ENCODE results near the gene TSPAN17.

The TSPAN17 gene

DNA sequence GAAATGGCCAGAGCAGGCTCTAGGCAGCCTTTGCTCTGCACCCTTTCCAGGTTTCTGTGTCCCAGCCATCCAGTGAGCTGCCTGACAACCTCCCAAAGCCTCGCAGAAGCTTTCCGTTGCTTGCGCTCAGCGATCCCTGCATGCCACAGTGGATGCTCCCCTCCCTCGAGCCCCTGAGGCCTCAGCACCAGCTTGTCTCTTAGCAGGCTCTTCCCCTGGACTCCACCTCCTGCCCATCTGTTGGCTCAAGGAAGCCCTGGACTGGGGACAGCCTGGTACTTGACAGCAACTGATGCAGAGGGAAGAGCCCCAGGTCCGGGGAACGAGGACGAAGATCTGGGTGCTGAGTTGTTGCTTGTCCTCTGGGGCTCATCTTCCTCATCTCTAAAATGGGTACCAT, 23.2 kb downstream of the TSPAN17 start:
- in situ Hi-C loops (cut with MboI; ENCODE audit: low sequenced_read_pairs, unreplicated experiment), result loop anchor here (25.0 kb wide), 1 partner anchor 292 kb away; no protein-coding TSS in a partner anchor
- TF ChIP-seq, protein P1, sequence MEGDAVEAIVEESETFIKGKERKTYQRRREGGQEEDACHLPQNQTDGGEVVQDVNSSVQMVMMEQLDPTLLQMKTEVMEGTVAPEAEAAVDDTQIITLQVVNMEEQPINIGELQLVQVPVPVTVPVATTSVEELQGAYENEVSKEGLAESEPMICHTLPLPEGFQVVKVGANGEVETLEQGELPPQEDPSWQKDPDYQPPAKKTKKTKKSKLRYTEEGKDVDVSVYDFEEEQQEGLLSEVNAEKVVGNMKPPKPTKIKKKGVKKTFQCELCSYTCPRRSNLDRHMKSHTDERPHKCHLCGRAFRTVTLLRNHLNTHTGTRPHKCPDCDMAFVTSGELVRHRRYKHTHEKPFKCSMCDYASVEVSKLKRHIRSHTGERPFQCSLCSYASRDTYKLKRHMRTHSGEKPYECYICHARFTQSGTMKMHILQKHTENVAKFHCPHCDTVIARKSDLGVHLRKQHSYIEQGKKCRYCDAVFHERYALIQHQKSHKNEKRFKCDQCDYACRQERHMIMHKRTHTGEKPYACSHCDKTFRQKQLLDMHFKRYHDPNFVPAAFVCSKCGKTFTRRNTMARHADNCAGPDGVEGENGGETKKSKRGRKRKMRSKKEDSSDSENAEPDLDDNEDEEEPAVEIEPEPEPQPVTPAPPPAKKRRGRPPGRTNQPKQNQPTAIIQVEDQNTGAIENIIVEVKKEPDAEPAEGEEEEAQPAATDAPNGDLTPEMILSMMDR (IDR thresholded peaks at IDR 0.05; ENCODE audit: borderline replicate concordance, control extremely low read depth, extremely low read depth, insufficient read depth, missing control alignments), result no peak
- DNase-seq (ENCODE audit: low spot score), result no peak

DNA sequence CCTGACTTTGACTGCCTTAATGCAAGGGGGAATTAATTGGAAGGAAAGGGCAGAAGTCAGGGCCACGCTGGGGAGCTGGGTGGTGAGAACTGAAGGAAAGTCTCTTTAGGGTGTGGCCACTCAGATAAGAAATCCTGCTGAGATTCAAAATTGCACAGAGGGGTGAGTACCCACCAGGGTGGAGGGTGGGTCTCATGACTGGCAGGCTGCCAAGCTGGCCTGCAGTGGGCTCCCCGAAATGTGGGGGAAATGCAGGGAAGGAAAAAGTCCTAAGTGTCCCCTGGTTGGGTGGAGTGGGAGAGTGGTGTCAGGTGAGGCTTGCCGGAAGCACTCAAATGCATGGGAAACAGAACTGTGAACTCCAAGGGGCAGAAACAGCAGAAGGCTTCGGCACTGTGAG, 24.1 kb downstream of the TSPAN17 start:
- in situ Hi-C loops (cut with MboI; ENCODE audit: low sequenced_read_pairs, unreplicated experiment), result loop anchor here (25.0 kb wide), 1 partner anchor 291 kb away; no protein-coding TSS in a partner anchor
- TF ChIP-seq, protein P1 (IDR thresholded peaks at IDR 0.05; ENCODE audit: borderline replicate concordance, control extremely low read depth, extremely low read depth, insufficient read depth, missing control alignments), result no peak

DNA sequence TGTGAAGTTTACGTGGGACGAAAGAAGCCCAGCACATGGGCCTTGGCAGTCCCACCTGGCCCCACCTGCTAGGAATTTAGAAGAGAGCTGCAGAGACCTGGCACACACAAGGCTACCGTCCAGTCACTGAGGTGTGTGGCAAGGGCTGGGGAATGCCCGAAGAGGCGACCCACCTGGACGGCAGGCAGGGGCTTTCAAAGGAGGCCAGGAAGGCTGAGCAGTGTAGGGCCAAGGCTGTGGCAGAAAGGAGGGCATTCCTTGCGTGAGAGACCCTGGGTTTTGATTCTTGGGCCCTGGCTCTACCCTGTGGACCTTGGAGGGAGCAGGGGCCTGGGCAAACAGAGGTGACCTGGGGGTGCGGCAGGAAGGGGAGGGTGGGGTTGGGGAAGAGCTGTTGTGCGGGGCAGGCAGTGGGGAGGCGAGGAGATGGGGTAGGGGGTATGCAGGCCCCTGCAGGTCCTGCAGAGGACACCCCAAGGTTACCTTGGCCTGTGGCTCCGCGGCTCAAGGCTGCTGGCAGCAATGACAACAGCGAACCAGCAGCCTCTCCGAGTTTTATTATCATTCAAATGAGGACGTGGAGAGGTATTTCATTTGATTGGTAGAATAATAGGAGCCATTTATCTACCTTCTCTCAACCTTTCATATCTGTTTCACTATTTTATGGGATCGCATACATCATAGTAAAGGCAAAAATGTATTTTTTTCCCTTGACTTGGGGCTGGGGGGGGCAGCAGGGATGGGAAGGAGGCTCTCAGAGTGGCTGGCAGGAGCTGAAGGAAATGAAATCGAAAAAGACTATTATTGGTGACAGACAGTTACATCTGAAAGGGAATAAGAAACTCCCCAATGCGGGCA, 24.8 kb downstream of the TSPAN17 start:
- TF ChIP-seq, protein P1 (IDR thresholded peaks at IDR 0.05; ENCODE audit: borderline replicate concordance, control extremely low read depth, extremely low read depth, insufficient read depth, missing control alignments), result no peak
- DNase-seq (ENCODE audit: low spot score), result no peak
- in situ Hi-C loops (cut with MboI; ENCODE audit: low sequenced_read_pairs, unreplicated experiment), result loop anchor here (25.0 kb wide), 1 partner anchor 290 kb away; no protein-coding TSS in a partner anchor

More for the DNA sequence above, 24.1 kb downstream of the TSPAN17 start:
- DNase-seq (ENCODE audit: low spot score), result no peak

DNA sequence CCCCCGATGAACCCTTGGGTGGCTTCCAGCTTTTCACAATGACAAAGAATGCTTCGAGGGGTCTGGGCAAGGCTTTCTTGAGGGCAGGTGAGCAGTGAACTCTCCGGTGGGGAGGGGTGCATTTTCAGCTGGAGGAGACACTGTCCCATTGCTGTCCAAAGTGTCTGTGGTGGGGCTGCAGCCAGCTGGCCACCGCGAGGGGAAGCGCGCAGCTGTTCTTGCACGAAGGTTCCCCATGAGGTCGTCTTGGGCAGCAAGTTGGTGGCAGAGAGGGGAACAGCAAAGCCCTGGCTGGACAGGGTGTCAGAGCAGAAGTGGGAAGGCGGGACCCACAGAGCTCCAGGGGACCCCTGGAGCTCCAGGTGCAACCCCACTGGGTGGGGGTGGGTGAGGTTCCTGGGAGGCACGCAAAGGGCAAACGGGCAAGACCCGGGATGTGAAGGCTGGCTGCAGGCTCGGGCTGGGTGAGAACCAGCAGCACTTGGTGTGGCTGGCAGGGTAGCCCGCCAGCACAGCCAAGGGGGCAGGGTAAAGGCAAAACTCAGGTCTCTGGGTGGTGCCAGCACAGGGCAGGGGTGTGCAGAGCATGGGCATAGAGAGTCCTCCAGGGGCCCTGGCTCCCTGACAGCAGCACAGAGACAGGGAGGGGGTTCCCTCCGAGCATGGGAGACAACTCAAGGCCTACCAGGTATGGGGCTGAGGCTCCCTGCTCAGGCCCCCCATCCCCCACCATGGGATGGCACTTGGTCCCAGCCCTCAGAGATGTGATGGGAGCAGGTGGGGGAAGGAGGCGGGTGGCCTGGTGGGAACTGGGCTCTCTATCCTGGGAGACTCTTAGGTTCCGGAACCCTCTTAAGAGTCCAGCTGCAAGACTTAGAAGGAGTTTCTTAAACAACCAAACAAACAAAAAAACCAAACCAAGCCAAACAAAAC, 26.6 kb downstream of the TSPAN17 start:
- TF ChIP-seq, protein P1 (IDR thresholded peaks at IDR 0.05; ENCODE audit: borderline replicate concordance, control extremely low read depth, extremely low read depth, insufficient read depth, missing control alignments), result no peak
- DNase-seq (ENCODE audit: low spot score), result peak; percentile 24
- in situ Hi-C loops (cut with MboI; ENCODE audit: low sequenced_read_pairs, unreplicated experiment), result loop anchor here (25.0 kb wide), 1 partner anchor 288 kb away; no protein-coding TSS in a partner anchor

DNA sequence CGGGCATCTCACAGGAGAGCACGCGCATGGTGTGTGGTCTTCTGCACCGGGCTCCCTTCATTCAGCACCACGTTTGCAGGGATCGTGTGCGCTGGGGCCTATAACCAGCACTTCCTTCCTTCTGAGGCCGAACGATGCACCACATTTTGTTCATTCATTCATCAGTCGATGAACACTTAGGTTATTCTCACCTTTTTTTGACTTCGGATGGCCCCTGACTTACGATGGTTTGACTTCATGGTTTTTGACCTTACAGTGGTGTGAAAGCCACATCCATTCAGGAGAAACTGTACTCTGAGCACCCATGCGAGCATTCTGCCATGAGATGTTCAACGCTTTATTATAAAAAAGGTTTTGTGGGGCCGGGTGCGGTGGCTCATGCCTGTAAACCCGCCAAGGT, 27.5 kb downstream of the TSPAN17 start:
- in situ Hi-C loops (cut with MboI; ENCODE audit: low sequenced_read_pairs, unreplicated experiment), result loop anchor here (25.0 kb wide), 1 partner anchor 288 kb away; no protein-coding TSS in a partner anchor
- TF ChIP-seq, protein P1 (IDR thresholded peaks at IDR 0.05; ENCODE audit: borderline replicate concordance, control extremely low read depth, extremely low read depth, insufficient read depth, missing control alignments), result no peak
- DNase-seq (ENCODE audit: low spot score), result no peak

Measured in GM13976 (cell line).